GM12878 (cell line): ENCODE results near the gene ZNF462. TPM values are rescaled to one million over a fixed set of nuclear protein-coding genes. Genes with fewer than 3 reads are reported as not detected.

Source experiments
- ATAC-seq: fragments of 200-7000 bp; cut with Tn5 transposase; 3 replicates; pipeline ENCODE4 v1.9.1; 2020; ENCODE audit warnings: mild to moderate bottlenecking, moderate library complexity
- BruUV-seq: library from RNA; stranded (reverse); fragments of 400-500 nt; replicated peaks from 2 replicates; lab custom pipeline; 2021; lab: Mats Ljungman, UMichigan
- CTCF ChIA-PET: fragments of 300-600 bp; sonication (Branson Sonifier 250); formaldehyde crosslinking; extraction: SDS; loops from one replicate; lab custom pipeline; 2021; ENCODE audit warnings: inconsistent platforms; lab: Yijun Ruan, JAX
- POLR2A ChIA-PET: fragments of 350-600 bp; formaldehyde crosslinking; extraction: SDS; loops from one replicate; lab custom pipeline; 2021; ENCODE audit warnings: inconsistent platforms; lab: Charles Lee
- RAD21 ChIA-PET: fragments of 300-600 bp; sonication (Branson Sonifier 250); formaldehyde crosslinking; loops from one replicate; lab custom pipeline; 2023; ENCODE audit warnings: antibody characterized with exemption; ENCODE audit not compliant: unreplicated experiment; lab: Charles Lee
- SMC1A ChIA-PET: fragments of 300-600 bp; sonication (Branson Sonifier 250); formaldehyde crosslinking; loops from one replicate; lab custom pipeline; 2023; ENCODE audit not compliant: unreplicated experiment, uncharacterized antibody; lab: Charles Lee
- DNase-seq: peaks from one replicate; pipeline ENCODE4 v3.0.0-alpha.2; 2011; ENCODE audit warnings: low read depth, low spot score
- FAIRE-seq: peaks from 3 replicates; lab custom pipeline; 2011; peaks lifted over from hg19 to GRCh38; lab: Jason Lieb, UNC
- H2AFZ ChIP-seq: 2 replicates; pipeline ENCODE4 v1.6.0; 2011; ENCODE audit warnings: low read depth, low read length, control low read depth; ENCODE audit not compliant: control insufficient read depth
- H3K27ac ChIP-seq: 2 replicates; pipeline ENCODE4 v1.5.1; 2011; ENCODE audit warnings: control low read depth; ENCODE audit not compliant: control insufficient read depth, insufficient read depth
- H3K27me3 ChIP-seq, 2 experiments: replicated peaks in 1 of 2; 2 replicates each; pipeline versions ENCODE4 v1.6.0 to v1.6.1; 2011; ENCODE audit warnings: low read length in 1 of 2; ENCODE audit not compliant: control insufficient read depth in 2 of 2, insufficient read depth in 2 of 2
- H3K36me3 ChIP-seq, 2 experiments: 2 replicates each; pipeline ENCODE4 v1.5.1; 2011; ENCODE audit warnings: low read length in 1 of 2; ENCODE audit not compliant: control insufficient read depth in 2 of 2, insufficient read depth in 2 of 2
- H3K4me1 ChIP-seq: 2 replicates; pipeline ENCODE4 v1.6.1; 2011; ENCODE audit warnings: mild to moderate bottlenecking, low read length, moderate library complexity, mixed read lengths; ENCODE audit not compliant: control insufficient read depth, insufficient read depth
- H3K4me2 ChIP-seq: 2 replicates; pipeline ENCODE4 v1.6.0; 2011; ENCODE audit warnings: control low read depth; ENCODE audit not compliant: control insufficient read depth, insufficient read depth
- H3K4me3 ChIP-seq: fragments of 200-600 bp; sonication (generic); 2 replicates; pipeline ENCODE4 v1.5.1; 2016
- H3K79me2 ChIP-seq: 2 replicates; pipeline ENCODE4 v1.6.0; 2011; ENCODE audit warnings: low read length; ENCODE audit not compliant: control insufficient read depth, insufficient read depth
- H3K9ac ChIP-seq: 2 replicates; pipeline ENCODE4 v1.8.0; 2011; ENCODE audit warnings: low read length, control low read depth, mixed read lengths; ENCODE audit not compliant: control insufficient read depth, insufficient read depth
- H3K9me3 ChIP-seq: replicated peaks from 3 replicates; pipeline ENCODE4 v1.5.1; 2011; ENCODE audit warnings: mild to moderate bottlenecking, low read length; ENCODE audit not compliant: control insufficient read depth, insufficient read depth
- H4K20me1 ChIP-seq: 2 replicates; pipeline ENCODE4 v1.6.0; 2011; ENCODE audit not compliant: control insufficient read depth, insufficient read depth
- CHD2 ChIP-seq: IDR thresholded peaks from 2 replicates; pipeline ENCODE4 v1.6.1; 2011; ENCODE audit warnings: low read depth, low read length, improper control_type of control experiment, borderline replicate concordance
- FOXK2 ChIP-seq: fragments of 450-650 bp; IDR thresholded peaks from 2 replicates; pipeline ENCODE4 v1.6.1; 2017; ENCODE audit warnings: mild to moderate bottlenecking, moderate library complexity
- IKZF1 ChIP-seq: fragments of 450-650 bp; conservative IDR thresholded peaks from 2 replicates; pipeline ENCODE4 v1.6.1; 2017; ENCODE audit warnings: antibody characterized with exemption, mild to moderate bottlenecking
- MXI1 ChIP-seq: fragments of 150-350 bp; IDR thresholded peaks from 2 replicates; pipeline ENCODE4 v1.6.1; 2011; ENCODE audit warnings: low read depth, mild to moderate bottlenecking, inconsistent platforms, low read length, improper control_type of control experiment
- NFXL1 ChIP-seq: fragments of 450-650 bp; IDR thresholded peaks from 2 replicates; pipeline ENCODE4 v1.6.1; 2017; ENCODE audit warnings: antibody characterized with exemption, mild to moderate bottlenecking, borderline replicate concordance
- PAX8 ChIP-seq: fragments of 450-650 bp; IDR thresholded peaks from 2 replicates; pipeline ENCODE4 v1.6.1; 2017; ENCODE audit warnings: mild to moderate bottlenecking, moderate library complexity
- SIX5 ChIP-seq: IDR thresholded peaks from 2 replicates; pipeline ENCODE4 v1.6.1; 2011; ENCODE audit warnings: mild to moderate bottlenecking, low read depth, low read length, moderate library complexity; ENCODE audit not compliant: severe bottlenecking
- WGBS: methylation state at CpG from one replicate; pipeline ENCODE4 v1.1.6; 2016; ENCODE audit warnings: low lambda C conversion rate; ENCODE audit not compliant: insufficient replicate concordance, insufficient coverage; ENCODE audit errors: missing lambda C conversion rate; 5-methylcytosine and 5-hydroxymethylcytosine counted together
- in situ Hi-C: fragments of 300-500 bp; cut with MboI; formaldehyde crosslinking; loops from 9 replicates; pipeline ENCODE4 v1.14.3; 2018; ENCODE audit warnings: mixed read lengths
- intact Hi-C: fragments of 100-400 bp; cut with micrococcal nuclease; formaldehyde crosslinking; loops from one replicate; pipeline ENCODE4 v1.14.2; 2022; ENCODE audit not compliant: unreplicated experiment
- polyA plus RNA-seq, 11 experiments: library from polyadenylated mRNA; depleted of rRNA in 4 of 11; unstranded in 6 of 11; stranded (reverse) in 5 of 11; fragments of >200 nt; fragmentation: Nextera tagmentation in 4 of 11; fragmentation: Illumina TruSeq in 1 of 11; extraction: Ambion mirVana in 4 of 11; extraction: Trizol in 1 of 11; gene quantifications; 1 replicate in 1 of 11; 2 replicates in 10 of 11; pipeline versions ENCODE4 v1.2.1 to v1.2.3, GENCODE V29; 2011 to 2016; ENCODE audit warnings: inconsistent platforms in 2 of 11, missing spikeins in 2 of 11, low read depth in 1 of 11
- total RNA-seq, 4 experiments: library from RNA; depleted of rRNA in 3 of 4; stranded (reverse); fragments of >200 nt in 3 of 4; fragmentation: Illumina TruSeq in 1 of 4; extraction: Trizol in 1 of 4; gene quantifications; 2 replicates each; pipeline versions ENCODE4 v1.2.1 to v1.2.3, GENCODE V29; 2013 to 2021
- TF ChIP-seq, protein P1 (sequence below): IDR thresholded peaks from 2 replicates; pipeline ENCODE4 v1.6.1; 2012; ENCODE audit warnings: low read depth, low read length, improper control_type of control experiment
- TF ChIP-seq, protein P2 (sequence below): fragments of 450-650 bp; formaldehyde crosslinking; IDR thresholded peaks from 2 replicates; pipeline ENCODE4 v1.4.0; 2022; ENCODE audit warnings: mild to moderate bottlenecking, moderate library complexity
- TF ChIP-seq, protein P3 (sequence below): IDR thresholded peaks from 2 replicates; pipeline ENCODE4 v1.6.1; 2012; ENCODE audit warnings: mild to moderate bottlenecking, low read depth, low read length

ZNF462 gene
- total and polyA plus RNA-seq, 10 of the 15 experiments (the other 5 are each of a cell fraction or from before 2014, with no cell fraction given) = 0.27 to 13.7 (median 0.55) TPM

DNA sequence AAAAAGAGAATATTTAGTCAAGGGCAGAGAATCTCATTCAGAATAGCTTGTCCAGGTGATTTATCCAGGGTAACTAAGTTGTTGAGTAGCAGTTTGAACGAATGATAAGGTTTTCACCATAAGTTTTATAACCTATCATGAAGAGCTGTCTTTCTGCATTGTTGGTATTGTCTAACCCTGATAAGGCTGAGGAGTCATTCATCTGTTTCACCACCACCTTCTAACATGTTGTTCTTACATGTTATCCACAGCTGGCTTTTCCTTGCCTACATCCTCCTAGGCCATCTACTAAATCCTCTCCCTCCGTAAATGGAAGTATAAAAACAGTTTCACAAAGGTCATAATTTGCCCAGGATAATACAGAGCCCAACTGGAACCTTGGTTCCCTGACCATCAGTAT lies 24.1 kb downstream of the ZNF462 start:
- no peak for FAIRE-seq
- in situ Hi-C loops = no loop called here

More for the DNA sequence above, 24.1 kb downstream of the ZNF462 start:
- no peaks in the 10 kb centered on the region for H3K79me2 ChIP-seq
- 3% methylated on average over 2 of the region's 2 CpGs for WGBS
- RAD21 ChIA-PET = interaction anchor here (0.9 kb wide), 2 partner anchors 13 to 21 kb away, joined by 3 read pairs; no protein-coding TSS in a partner anchor
- no TSS peak for BruUV-seq
- TF ChIP-seq CHD2 (no peak), SIX5 (no peak), IKZF1 (no peak), FOXK2 (no peak), NFXL1 (no peak), MXI1 (no peak), PAX8 (no peak)
- TF ChIP-seq, protein P1, sequence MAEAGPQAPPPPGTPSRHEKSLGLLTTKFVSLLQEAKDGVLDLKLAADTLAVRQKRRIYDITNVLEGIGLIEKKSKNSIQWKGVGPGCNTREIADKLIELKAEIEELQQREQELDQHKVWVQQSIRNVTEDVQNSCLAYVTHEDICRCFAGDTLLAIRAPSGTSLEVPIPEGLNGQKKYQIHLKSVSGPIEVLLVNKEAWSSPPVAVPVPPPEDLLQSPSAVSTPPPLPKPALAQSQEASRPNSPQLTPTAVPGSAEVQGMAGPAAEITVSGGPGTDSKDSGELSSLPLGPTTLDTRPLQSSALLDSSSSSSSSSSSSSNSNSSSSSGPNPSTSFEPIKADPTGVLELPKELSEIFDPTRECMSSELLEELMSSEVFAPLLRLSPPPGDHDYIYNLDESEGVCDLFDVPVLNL = no peak
- TF ChIP-seq, protein P2, sequence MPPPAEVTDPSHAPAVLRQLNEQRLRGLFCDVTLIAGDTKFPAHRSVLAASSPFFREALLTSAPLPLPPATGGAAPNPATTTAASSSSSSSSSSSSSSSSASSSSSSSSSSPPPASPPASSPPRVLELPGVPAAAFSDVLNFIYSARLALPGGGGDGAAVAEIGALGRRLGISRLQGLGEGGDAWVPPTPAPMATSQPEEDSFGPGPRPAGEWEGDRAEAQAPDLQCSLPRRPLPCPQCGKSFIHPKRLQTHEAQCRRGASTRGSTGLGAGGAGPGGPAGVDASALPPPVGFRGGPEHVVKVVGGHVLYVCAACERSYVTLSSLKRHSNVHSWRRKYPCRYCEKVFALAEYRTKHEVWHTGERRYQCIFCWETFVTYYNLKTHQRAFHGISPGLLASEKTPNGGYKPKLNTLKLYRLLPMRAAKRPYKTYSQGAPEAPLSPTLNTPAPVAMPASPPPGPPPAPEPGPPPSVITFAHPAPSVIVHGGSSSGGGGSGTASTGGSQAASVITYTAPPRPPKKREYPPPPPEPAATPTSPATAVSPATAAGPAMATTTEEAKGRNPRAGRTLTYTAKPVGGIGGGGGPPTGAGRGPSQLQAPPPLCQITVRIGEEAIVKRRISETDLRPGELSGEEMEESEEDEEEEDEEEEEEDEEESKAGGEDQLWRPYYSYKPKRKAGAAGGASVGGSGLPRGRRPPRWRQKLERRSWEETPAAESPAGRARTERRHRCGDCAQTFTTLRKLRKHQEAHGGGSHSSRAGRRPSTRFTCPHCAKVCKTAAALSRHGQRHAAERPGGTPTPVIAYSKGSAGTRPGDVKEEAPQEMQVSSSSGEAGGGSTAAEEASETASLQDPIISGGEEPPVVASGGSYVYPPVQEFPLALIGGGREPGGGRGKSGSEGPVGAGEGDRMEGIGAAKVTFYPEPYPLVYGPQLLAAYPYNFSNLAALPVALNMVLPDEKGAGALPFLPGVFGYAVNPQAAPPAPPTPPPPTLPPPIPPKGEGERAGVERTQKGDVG (CRISPR knock-in tag) = no peak
- TF ChIP-seq, protein P3, sequence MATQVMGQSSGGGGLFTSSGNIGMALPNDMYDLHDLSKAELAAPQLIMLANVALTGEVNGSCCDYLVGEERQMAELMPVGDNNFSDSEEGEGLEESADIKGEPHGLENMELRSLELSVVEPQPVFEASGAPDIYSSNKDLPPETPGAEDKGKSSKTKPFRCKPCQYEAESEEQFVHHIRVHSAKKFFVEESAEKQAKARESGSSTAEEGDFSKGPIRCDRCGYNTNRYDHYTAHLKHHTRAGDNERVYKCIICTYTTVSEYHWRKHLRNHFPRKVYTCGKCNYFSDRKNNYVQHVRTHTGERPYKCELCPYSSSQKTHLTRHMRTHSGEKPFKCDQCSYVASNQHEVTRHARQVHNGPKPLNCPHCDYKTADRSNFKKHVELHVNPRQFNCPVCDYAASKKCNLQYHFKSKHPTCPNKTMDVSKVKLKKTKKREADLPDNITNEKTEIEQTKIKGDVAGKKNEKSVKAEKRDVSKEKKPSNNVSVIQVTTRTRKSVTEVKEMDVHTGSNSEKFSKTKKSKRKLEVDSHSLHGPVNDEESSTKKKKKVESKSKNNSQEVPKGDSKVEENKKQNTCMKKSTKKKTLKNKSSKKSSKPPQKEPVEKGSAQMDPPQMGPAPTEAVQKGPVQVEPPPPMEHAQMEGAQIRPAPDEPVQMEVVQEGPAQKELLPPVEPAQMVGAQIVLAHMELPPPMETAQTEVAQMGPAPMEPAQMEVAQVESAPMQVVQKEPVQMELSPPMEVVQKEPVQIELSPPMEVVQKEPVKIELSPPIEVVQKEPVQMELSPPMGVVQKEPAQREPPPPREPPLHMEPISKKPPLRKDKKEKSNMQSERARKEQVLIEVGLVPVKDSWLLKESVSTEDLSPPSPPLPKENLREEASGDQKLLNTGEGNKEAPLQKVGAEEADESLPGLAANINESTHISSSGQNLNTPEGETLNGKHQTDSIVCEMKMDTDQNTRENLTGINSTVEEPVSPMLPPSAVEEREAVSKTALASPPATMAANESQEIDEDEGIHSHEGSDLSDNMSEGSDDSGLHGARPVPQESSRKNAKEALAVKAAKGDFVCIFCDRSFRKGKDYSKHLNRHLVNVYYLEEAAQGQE = no peak
- TF ChIP-seq, all 136 proteins: peak for 0
- POLR2A ChIA-PET = interaction anchor here (0.5 to 1.8 kb wide), 3 partner anchors 8 to 383 kb away, joined by 5 to 6 read pairs (median 5); no protein-coding TSS in a partner anchor
- ATAC-seq = no peak
- CTCF ChIA-PET = interaction anchor here (1.0 kb wide), 2 partner anchors 8 to 16 kb away, joined by 3 read pairs; no protein-coding TSS in a partner anchor
- Histone ChIP-seq H3K36me3 (no peaks in the 10 kb centered on the region), H3K9me3 (no peaks in the 10 kb centered on the region; the same call in 2 of the 3 replicates), H3K4me1 (no peaks in the 10 kb centered on the region), H3K4me3 (no peak overlapping the region), H3K4me2 (no peak overlapping the region), H4K20me1 (no peaks in the 10 kb centered on the region), H3K27me3 (no peaks in the 10 kb centered on the region), H3K9ac (no peak overlapping the region), H2AFZ (no peak overlapping the region), H3K27ac (no peak overlapping the region)
- no peak for DNase-seq
- SMC1A ChIA-PET = interaction anchor here (0.9 to 17.7 kb wide), 6 partner anchors 8 to 932 kb away, joined by 3 to 219 read pairs (median 3); partner anchors contain the start of gene ZNF462
- intact Hi-C loops = no loop called here
